Esophagus (tissue), 2 donors: ENCODE data around the gene UGT1A10. TPM values are rescaled to one million over a fixed set of nuclear protein-coding genes. Genes with fewer than 3 reads are reported as not detected.

ENCODE experiments used
- H3K27ac ChIP-seq, 2 donors: one replicate each; pipeline ENCODE4 v1.5.1; 2013; ENCODE audit warnings: low read depth in 2 of 2, mild to moderate bottlenecking in 2 of 2, inconsistent platforms in 1 of 2, low read length in 1 of 2, moderate library complexity in 1 of 2
- H3K27me3 ChIP-seq, 2 donors: one replicate each; pipeline ENCODE4 v1.6.1; 2013; ENCODE audit warnings: low read length in 2 of 2, control low read depth in 1 of 2, mild to moderate bottlenecking in 1 of 2; ENCODE audit not compliant: insufficient read depth in 2 of 2, control insufficient read depth in 1 of 2
- H3K36me3 ChIP-seq, 2 donors: one replicate each; pipeline ENCODE4 v1.6.1; 2013; ENCODE audit warnings: low read length in 1 of 2; ENCODE audit not compliant: control insufficient read depth in 2 of 2, insufficient read depth in 2 of 2
- H3K4me1 ChIP-seq, 2 donors: one replicate each; pipeline ENCODE4 v1.6.1; 2013; ENCODE audit warnings: low read length in 1 of 2; ENCODE audit not compliant: control insufficient read depth in 2 of 2, insufficient read depth in 2 of 2
- H3K4me3 ChIP-seq, 2 donors: one replicate each; pipeline ENCODE4 v1.5.1; 2013; ENCODE audit warnings: low read length in 2 of 2, mild to moderate bottlenecking in 2 of 2, low read depth in 1 of 2, moderate library complexity in 1 of 2
- H3K9me3 ChIP-seq, 2 donors: one replicate each; pipeline ENCODE4 v1.6.1; 2013; ENCODE audit warnings: mild to moderate bottlenecking in 2 of 2, low read depth in 1 of 2, low read length in 1 of 2, moderate library complexity in 1 of 2; ENCODE audit not compliant: control insufficient read depth in 2 of 2, insufficient read depth in 1 of 2
- WGBS, 2 donors: extraction: QIAGEN DNeasy Blood & Tissue Kit; methylation state at CpG; one replicate each; pipeline ENCODE4 v1.1.7; 2013; 5-methylcytosine and 5-hydroxymethylcytosine counted together
- polyA plus RNA-seq, 2 donors: library from polyadenylated mRNA; stranded (reverse); fragments of 200-250 nt; gene quantifications; one replicate each; pipeline ENCODE4 v1.2.3, GENCODE V29; 2013
- donor health status: healthy with polysubstance abuse.
- donor health status: Bipolar disorder and iron deficiency.

UGT1A10 gene
- polyA plus RNA-seq, 2 donors: 9.1 to 10.8 TPM

DNA sequence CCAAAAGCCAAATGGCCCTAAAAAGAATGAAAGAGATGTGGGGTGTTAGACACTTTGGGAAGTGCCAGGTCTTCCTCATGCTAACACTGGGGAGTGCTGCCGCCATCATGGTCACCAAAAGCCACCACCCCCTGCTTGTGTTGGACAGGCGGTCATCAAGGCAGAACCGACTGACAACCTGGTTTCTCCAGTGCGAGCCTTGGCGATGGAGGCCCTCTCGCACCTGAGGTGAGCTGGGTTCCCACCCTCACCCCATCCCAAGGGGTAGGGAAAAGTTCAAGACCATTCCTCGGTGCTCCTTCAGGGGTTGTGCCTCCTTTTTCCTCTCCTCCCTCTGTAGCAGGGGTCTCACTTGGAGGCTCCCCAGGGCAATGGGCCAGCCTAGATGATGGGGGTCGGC, 175.5 kb downstream of the UGT1A10 start:
- Histone ChIP-seq H3K27me3 (no peaks in the 10 kb centered on the region), H3K9me3 (peaks cover 0 to 5% of the 10 kb centered on the region in 2 donors), H3K27ac (no peak overlapping the region), H3K36me3 (no peaks in the 10 kb centered on the region), H3K4me3 (no peak overlapping the region), H3K4me1 (no peaks in the 10 kb centered on the region)
- WGBS, 2 donors: 86 to 91% methylated on average over 8 of the region's 8 CpGs

DNA sequence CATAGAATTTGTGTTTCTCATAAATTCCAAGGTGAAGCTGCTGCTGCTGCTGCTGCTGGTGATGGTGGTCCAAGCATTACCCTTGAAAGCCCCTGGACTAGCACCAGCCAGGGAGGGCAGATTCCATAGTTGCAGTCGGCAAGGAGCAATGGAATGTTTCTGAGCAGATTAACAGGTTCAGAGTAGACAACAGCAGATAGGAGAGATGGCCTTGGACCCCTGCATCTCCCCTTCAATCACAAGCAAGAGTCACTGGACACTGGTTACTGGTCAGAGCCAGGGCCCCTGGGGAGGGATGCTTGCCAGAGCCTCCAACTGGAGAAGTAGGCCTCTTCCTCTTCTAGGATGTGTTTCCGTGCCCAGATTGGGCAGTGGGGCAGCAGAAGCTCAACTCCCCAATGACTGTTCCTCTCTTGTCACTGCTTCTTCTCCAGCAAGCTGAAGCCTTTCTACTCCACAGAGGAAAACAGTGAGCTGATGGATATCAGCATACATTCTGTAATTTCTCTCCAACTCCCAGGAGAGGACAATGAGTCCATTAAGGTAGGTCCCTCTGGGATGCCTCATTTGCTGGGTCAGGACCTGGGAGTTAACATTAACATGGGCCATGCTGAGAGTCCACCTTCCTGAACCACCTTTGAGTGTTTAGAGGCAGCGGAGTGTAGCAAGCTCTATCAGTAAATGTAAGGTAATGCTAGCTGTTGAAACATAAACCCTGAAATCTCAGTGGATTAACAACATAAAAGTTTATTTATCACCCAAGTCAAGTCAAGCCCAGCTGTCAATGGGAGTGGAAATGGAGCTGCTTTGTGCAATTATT, 177.2 kb downstream of the UGT1A10 start:
- Histone ChIP-seq H3K36me3 (no peaks in the 10 kb centered on the region), H3K27ac (no peak overlapping the region), H3K4me1 (peaks cover 0 to 2% of the 10 kb centered on the region in 2 donors), H3K4me3 (no peak overlapping the region), H3K27me3 (no peaks in the 10 kb centered on the region), H3K9me3 (peaks cover 0 to 5% of the 10 kb centered on the region in 2 donors)
- WGBS, 2 donors: 81 to 88% methylated on average over 3 of the region's 3 CpGs

DNA sequence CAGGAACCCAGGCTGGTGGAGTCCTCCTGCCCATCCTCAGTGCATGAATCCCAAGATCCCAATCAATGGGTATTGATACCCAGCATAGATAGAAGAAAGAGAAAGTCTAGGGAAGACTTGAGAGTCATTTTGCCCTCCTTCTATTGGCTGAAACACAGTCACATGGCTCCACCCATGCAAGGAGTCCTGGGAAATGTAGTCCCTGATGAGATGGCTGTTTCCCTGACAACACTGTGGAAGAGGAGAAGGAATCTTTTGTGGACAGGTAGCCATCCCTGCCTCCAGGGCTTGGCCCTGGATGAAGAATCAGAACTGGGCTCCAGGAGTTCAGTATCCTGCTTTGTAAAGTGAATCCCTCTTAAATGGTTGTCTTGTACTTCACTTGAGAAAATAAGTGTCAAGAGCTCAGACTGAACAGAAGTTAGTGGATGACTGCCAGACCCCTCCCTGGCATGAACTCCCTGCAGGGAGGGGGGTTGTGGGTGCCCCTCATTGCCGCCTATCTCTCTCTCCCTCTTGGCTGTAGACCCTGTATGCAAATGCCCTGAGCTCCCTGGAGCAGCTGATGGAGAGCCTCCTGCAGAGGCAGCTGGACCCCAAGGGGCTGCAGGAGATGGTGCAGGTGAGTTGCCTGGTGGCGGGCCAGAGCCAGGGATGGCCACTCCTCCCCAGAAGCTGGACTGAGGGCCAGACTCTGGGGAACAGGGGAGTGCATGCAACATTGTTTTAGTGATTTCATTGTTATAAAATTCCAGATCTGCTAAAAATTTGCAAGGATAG, 178.0 kb downstream of the UGT1A10 start:
- Histone ChIP-seq H3K9me3 (peaks cover 0 to 5% of the 10 kb centered on the region in 2 donors), H3K4me1 (peaks cover 0 to 2% of the 10 kb centered on the region in 2 donors)

DNA sequence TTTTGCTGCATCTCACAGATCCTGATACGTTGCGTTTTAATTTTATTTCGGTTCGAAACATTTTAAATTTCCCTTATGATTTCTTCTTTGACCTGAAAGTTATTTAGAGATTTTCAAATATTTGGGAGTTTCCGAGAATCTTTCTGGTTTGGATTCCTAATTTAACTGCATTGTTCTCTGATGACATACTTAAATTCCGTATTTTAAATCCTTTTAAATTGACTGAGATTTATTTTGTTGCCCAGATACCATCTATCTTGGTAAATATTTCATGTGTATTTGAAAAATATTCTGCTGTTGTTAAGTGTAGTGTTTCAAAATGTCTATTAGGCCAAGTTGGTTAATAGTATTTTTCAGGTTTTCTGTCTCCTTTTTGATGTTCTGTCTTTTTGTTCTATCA, 179.6 kb downstream of the UGT1A10 start:
- no peak overlapping the region for H3K27ac ChIP-seq
- H3K4me3 ChIP-seq: no peak overlapping the region
- peaks cover 0 to 5% of the 10 kb centered on the region in 2 donors for H3K9me3 ChIP-seq
- H3K27me3 ChIP-seq: no peaks in the 10 kb centered on the region
- 76 to 84% methylated on average over 6 of the region's 6 CpGs for WGBS, 2 donors
- peaks cover 0 to 2% of the 10 kb centered on the region in 2 donors for H3K4me1 ChIP-seq
- H3K36me3 ChIP-seq: no peaks in the 10 kb centered on the region

More for the DNA sequence above, 178.0 kb downstream of the UGT1A10 start:
- WGBS, 2 donors: 62% methylated on average over 2 of the region's 2 CpGs
- Histone ChIP-seq H3K27ac (no peak overlapping the region), H3K36me3 (no peaks in the 10 kb centered on the region), H3K4me3 (no peak overlapping the region), H3K27me3 (no peaks in the 10 kb centered on the region)

DNA sequence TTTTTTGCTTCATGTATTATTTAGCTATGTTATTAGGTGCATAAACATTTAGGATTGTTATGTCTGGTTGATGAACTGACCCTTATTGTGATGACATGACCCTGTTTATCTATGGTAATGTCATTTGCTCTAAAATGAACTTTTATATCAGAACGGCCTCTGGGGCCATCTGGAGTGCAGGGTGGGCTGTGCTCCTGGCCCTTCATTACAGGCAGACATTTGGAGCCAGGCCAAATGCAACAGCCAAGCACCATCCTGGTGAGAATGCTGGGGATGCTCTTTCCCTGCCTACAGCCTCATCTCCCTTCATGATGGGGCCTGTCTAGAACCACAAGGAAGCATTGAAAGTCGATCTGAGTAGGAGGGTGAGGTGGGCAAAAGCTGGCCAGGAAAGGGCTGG, 180.1 kb downstream of the UGT1A10 start:
- Histone ChIP-seq H3K9me3 (peaks cover 0 to 3% of the 10 kb centered on the region in 2 donors), H3K36me3 (no peaks in the 10 kb centered on the region), H3K4me3 (no peak overlapping the region), H3K27me3 (no peaks in the 10 kb centered on the region), H3K27ac (no peak overlapping the region), H3K4me1 (peaks cover 0 to 2% of the 10 kb centered on the region in 2 donors)
- 55 to 58% methylated on average over 2 of the region's 2 CpGs for WGBS, 2 donors

DNA sequence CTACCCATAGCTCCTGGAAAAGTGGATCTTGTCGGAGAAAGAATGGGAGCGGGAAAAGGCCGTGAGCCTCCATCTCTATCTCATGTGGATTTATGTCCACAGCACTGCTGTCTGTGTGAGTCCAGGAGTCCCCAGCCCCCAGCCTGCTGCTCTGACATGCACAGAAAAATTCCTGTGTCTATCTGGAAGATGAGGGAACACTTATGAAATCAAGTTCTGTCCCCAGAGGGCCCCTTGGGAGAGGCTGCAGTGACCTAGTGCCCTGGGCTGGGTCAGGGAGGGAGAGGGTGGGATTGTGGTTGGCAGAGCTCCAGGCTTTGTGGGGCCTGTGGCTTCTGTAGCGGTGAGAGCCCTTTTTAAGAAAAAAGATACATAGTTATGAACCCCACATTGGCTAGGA, 180.5 kb downstream of the UGT1A10 start:
- no peak overlapping the region for H3K4me3 ChIP-seq
- no peaks in the 10 kb centered on the region for H3K36me3 ChIP-seq
- H3K9me3 ChIP-seq: peaks cover 0 to 2% of the 10 kb centered on the region in 2 donors
- no peak overlapping the region for H3K27ac ChIP-seq
- peaks cover 0 to 2% of the 10 kb centered on the region in 2 donors for H3K4me1 ChIP-seq
- H3K27me3 ChIP-seq: no peaks in the 10 kb centered on the region
- WGBS, 2 donors: 81 to 88% methylated on average over 4 of the region's 4 CpGs

DNA sequence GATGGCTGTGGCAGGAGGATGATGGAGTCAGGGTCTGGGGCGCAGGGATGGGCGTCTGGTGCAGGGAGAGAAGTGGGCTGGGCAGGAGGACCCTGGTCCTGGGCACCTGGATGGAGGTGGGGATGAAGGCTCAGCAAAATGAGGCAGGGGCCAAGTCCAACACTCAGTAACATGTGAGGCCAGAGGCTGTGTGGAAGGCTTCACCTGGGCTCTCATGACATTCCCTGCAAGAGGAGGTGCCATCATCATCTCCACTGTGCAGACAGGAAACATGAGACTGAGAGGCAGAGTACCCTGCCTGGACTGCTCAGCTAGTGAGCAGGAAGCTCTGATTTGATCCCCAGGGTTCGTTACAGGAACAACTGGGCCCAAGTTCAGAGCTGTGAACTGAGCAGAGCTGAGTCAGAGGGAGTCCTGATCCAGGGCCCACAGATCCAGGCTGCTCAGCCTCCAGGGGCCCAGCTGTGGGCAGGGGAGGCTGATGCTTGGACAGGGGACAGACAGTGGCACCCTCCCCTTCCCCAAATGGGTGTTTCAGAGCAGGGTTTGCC, 181.2 kb downstream of the UGT1A10 start:
- H3K36me3 ChIP-seq: no peaks in the 10 kb centered on the region
- H3K27ac ChIP-seq: no peak overlapping the region
- WGBS, 2 donors: 74 to 80% methylated on average over 3 of the region's 3 CpGs
- no peaks in the 10 kb centered on the region for H3K27me3 ChIP-seq
- H3K9me3 ChIP-seq: peaks cover 0 to 2% of the 10 kb centered on the region in 2 donors
- H3K4me3 ChIP-seq: no peak overlapping the region
- peaks cover 0 to 2% of the 10 kb centered on the region in 2 donors for H3K4me1 ChIP-seq

DNA sequence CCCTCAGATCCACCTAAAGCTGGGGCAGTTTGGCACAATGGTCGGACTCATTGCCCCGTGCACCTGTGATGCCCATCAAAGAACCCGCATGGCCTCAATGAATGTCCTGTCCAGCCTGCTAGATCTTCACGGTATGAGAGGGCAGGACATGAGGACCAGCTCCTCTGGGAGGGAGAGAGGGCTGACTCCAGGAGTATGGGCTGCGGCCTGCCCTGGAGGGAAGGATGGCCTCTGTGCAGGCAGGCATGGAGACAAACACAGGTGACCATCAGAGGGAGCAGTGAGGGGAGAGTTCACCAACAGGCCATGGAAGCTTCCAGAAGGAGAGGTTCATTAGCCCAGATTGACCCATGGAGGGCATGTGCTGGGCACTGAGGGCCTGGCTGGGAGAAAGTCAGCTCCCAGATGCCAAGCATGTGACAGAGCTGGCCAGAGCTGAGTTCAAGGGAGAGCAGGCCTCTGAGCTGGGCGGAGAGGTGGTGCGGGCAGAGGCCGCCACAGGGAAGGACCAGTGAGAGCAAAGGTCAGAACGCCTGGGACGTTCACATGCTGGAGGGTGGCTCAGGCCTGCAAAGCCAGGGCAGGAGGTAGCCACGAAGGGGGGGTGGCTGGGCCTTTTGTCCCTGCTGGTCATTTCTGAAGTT, 181.9 kb downstream of the UGT1A10 start:
- H3K27me3 ChIP-seq: no peaks in the 10 kb centered on the region
- 92 to 93% methylated on average over 11 of the region's 11 CpGs for WGBS, 2 donors
- no peaks in the 10 kb centered on the region for H3K36me3 ChIP-seq
- H3K4me1 ChIP-seq: peaks cover 0 to 2% of the 10 kb centered on the region in 2 donors
- no peak overlapping the region for H3K4me3 ChIP-seq
- H3K27ac ChIP-seq: no peak overlapping the region
- H3K9me3 ChIP-seq: peaks cover 0 to 2% of the 10 kb centered on the region in 2 donors
